Uterus (tissue), 4 donors: Measurements from ENCODE around the gene SERTAD1. TPM values are rescaled to one million over a fixed set of nuclear protein-coding genes. Genes with fewer than 3 reads are reported as not detected.

ENCODE experiments used
- DNase-seq, 2 donors: peaks; one replicate each; pipeline ENCODE4 v3.0.0-alpha.2; 2019 to 2020
- H3K27ac ChIP-seq, 2 donors: fragments of 200-600 bp; sonication (generic); 1 replicate in 1 of 2; 2 replicates in 1 of 2; pipeline ENCODE4 v1.5.1; 2016 to 2018
- H3K27me3 ChIP-seq, 2 donors: fragments of 200-600 bp; sonication (generic); one replicate each; pipeline ENCODE4 v1.5.1; 2018 to 2019; ENCODE audit warnings: control low read depth in 1 of 2
- H3K36me3 ChIP-seq, 2 donors: fragments of 200-600 bp; sonication (generic); one replicate each; pipeline ENCODE4 v1.5.1; 2019; ENCODE audit warnings: control low read depth in 1 of 2
- H3K4me1 ChIP-seq, 2 donors: fragments of 200-600 bp; sonication (generic); one replicate each; pipeline ENCODE4 v1.5.1; 2018 to 2019; ENCODE audit warnings: control low read depth in 1 of 2
- H3K4me3 ChIP-seq, 2 donors: fragments of 200-600 bp; sonication (generic); 1 replicate in 1 of 2; 2 replicates in 1 of 2; pipeline ENCODE4 v1.5.1; 2018 to 2019; ENCODE audit warnings: mild to moderate bottlenecking in 1 of 2
- H3K9me3 ChIP-seq, 2 donors: fragments of 200-600 bp; sonication (generic); one replicate each; pipeline ENCODE4 v1.5.1; 2019; ENCODE audit warnings: control low read depth in 1 of 2
- POLR2A ChIP-seq, 2 donors: fragments of 450-650 bp; IDR thresholded peaks; one replicate each; pipeline ENCODE4 v1.6.1; 2016; ENCODE audit warnings: antibody characterized with exemption in 2 of 2, mild to moderate bottlenecking in 1 of 2, moderate library complexity in 1 of 2
- intact Hi-C: fragments of 100-400 bp; cut with DNase I; formaldehyde crosslinking; loops from one replicate; pipeline ENCODE4 v1.15.1; 2023; ENCODE audit warnings: low total_unique reads
- total RNA-seq, 4 donors: library from RNA; depleted of rRNA in 3 of 4; stranded (reverse); fragments of >200 nt in 3 of 4; gene quantifications; one replicate each; pipeline versions ENCODE4 v1.1.0 to v1.2.4, GENCODE V29; 2014 to 2023
- TF ChIP-seq, protein P1 (sequence below), 4 experiments: fragments of 200-600 bp in 2 of 4; fragments of 450-650 bp in 2 of 4; sonication (generic) in 2 of 4; IDR thresholded peaks; one replicate each; pipeline ENCODE4 v1.5.1; 2016 to 2019; ENCODE audit warnings: antibody characterized with exemption in 4 of 4, mild to moderate bottlenecking in 2 of 4, moderate library complexity in 1 of 4
- donor health status: DM: yes; HTN: yes; CAD: no.

Gene SERTAD1
- total RNA-seq, 4 donors from 2014 or later = 3.1 to 18.4 (median 15.8) TPM

DNA sequence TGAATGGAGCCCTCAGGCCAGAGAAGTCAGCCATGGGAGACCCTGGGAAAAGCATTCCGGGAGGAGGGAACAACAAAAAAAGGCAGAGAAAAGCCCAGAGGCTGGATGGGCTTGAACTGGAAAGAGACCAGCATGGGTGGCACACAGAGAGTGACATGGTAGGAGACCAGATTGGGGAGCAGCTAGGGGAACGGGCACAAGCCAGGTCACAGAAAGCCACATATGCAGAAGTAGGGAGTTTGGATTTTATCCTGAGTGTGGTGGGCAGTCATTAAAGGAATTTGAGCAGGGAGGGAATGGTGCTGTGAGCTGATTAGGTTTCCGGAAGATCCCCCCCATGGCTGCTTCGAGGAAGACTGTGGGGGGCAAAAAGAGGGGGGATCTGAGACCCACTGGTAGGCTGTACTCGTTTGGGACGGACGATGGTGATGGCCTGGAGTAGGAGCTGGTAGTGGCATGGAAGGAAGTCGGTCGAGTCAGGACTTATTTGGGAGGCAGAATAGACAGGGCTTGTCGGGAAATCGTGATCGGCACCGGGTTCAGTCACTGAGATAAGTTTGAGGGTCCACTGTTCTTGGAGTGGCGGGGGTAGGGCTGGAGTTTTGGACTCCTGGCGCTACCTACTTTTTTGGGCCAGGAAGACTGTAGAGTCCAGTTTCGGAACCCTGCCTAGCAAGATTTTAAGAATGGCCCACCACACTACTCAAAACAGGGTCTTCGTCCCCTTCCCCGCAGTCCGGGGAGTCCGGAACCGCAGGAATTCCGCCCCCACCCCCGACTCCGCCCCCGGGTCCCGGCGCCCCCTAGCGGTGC is 949 bp downstream of the SERTAD1 start:
- Histone ChIP-seq H3K9me3 (no peaks in the 10 kb centered on the region), H3K27me3 (no peaks in the 10 kb centered on the region), H3K4me3 (peak overlapping the region; percentile 72 to 93), H3K27ac (peak overlapping the region; percentile 98), H3K36me3 (no peaks in the 10 kb centered on the region), H3K4me1 (peaks cover 0 to 21% of the 10 kb centered on the region in 2 donors)
- no peak for DNase-seq
- TF ChIP-seq, protein P1, sequence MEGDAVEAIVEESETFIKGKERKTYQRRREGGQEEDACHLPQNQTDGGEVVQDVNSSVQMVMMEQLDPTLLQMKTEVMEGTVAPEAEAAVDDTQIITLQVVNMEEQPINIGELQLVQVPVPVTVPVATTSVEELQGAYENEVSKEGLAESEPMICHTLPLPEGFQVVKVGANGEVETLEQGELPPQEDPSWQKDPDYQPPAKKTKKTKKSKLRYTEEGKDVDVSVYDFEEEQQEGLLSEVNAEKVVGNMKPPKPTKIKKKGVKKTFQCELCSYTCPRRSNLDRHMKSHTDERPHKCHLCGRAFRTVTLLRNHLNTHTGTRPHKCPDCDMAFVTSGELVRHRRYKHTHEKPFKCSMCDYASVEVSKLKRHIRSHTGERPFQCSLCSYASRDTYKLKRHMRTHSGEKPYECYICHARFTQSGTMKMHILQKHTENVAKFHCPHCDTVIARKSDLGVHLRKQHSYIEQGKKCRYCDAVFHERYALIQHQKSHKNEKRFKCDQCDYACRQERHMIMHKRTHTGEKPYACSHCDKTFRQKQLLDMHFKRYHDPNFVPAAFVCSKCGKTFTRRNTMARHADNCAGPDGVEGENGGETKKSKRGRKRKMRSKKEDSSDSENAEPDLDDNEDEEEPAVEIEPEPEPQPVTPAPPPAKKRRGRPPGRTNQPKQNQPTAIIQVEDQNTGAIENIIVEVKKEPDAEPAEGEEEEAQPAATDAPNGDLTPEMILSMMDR (IDR thresholded peaks at IDR 0.05) = no peak
- no peak for TF ChIP-seq POLR2A (IDR thresholded peaks at IDR 0.05)
- intact Hi-C loops = no loop called here

DNA sequence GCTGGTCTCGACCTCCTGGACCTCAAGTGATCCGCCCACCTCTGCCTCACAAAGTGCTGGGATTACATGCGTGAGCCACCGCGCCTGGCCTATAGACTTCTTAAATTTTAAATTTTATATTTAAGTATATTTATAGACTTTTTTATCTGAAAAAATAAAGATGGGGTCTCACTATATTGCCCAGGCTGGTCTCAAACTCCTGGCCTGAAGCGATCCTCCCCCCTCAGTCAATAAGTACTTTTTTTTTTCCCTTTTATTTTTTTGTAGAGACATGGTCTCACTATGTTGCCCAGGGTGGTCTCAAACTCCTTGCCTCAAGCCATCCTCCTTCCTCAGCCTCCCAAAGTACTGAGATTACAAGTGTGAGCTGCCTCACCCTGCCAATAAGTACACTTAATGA is 1.9 kb downstream of the SERTAD1 start:
- TF ChIP-seq, protein P1 (IDR thresholded peaks at IDR 0.05) = no peak
- no peak for TF ChIP-seq POLR2A (IDR thresholded peaks at IDR 0.05)
- H3K27ac ChIP-seq = peak overlapping the region; percentile 98
- H3K36me3 ChIP-seq = no peaks in the 10 kb centered on the region
- H3K9me3 ChIP-seq = no peaks in the 10 kb centered on the region
- peaks cover 0 to 21% of the 10 kb centered on the region in 2 donors for H3K4me1 ChIP-seq
- peak overlapping the region; percentile 72 to 93 for H3K4me3 ChIP-seq
- DNase-seq = no peak
- H3K27me3 ChIP-seq = no peaks in the 10 kb centered on the region
- intact Hi-C loops = no loop called here

DNA sequence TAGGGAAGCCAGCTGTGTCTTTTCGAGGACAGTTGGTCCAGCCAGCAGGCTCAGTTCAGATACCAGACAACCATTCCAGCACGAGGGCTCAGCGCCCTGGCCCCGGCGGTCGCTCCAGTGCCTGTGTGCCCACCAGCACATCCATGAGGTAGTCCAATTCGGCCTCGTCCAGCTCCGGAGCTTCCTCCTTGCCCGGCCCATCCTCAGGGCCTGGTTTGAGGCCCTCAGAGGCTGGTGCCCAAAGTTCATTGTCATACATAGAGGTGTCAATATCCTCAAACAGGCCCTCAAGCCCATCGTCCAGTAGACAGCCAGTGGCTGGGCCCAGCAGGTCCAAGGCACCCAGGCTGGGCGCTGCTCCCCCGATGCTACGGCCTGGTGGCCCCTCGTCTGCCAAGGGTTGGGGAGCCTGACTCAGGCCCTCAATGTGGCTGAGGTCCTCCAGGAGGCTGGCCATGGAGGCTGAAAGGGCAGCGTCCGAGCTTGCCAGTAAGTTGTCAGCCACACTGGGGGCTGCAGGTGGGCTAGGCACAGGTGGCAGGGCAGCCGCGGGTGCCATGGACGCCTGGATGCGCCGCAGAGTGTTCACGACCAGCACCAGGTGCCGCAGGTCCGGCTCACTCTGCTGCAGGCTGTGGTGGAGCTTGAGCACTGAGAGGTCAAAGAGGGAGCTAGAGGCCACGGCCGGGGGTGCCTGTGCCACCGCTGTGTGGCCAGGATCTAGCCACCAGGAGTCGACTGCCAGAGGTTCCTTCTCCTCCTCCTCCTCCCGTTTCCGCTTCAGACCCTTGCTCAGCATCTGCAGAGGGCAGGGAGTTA is 2.8 kb downstream of the SERTAD1 start:
- TF ChIP-seq POLR2A (IDR thresholded peaks at IDR 0.05) = no peak
- TF ChIP-seq, protein P1 (IDR thresholded peaks at IDR 0.05) = no peak
- H3K36me3 ChIP-seq = no peaks in the 10 kb centered on the region
- H3K4me1 ChIP-seq = peaks cover 0 to 21% of the 10 kb centered on the region in 2 donors
- no peaks in the 10 kb centered on the region for H3K27me3 ChIP-seq
- H3K27ac ChIP-seq = peak overlapping the region; percentile 98
- no peaks in the 10 kb centered on the region for H3K9me3 ChIP-seq
- DNase-seq = no peak
- intact Hi-C loops = no loop called here
- no peak overlapping the region for H3K4me3 ChIP-seq

DNA sequence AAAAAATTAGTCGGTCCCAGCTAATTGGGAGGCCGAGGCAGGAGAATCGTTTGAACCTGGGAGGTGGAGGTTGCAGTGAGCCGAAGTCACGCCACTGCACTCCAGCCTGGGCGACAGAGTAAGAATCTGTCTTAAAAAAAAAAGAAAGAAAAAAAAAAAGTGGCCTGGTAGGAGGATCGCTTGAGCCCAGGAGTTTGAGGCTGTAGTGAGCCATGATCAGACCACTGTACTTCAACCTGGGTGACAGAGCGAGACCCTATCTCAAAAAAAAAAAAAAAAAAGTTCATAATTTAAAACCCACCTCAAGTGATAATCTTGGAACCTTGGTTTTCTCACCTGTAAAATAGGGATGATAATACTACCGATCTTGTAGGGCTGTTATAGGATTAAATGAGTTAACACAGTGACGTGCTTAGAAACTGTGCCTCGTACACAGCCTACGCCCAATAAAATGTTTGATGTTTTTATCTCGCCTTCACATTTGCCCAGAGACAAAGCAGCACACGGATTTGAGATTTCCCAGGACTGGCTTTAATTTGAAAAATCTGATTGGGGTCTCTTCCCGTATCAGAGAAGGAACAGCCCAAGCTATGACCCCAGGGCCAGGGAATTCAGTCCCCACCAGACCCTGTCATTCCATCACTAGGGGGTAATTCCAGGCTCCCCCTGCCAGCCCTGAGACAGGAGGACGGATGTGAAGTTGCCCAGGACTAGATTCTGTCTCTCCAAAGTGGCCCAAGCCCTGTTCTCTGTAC is 3.6 kb downstream of the SERTAD1 start:
- intact Hi-C loops = no loop called here
- H3K4me3 ChIP-seq = peak overlapping the region in 1 of 2 donors; percentile 69
- H3K27ac ChIP-seq = peak overlapping the region; percentile 98

More for the DNA sequence above, 3.6 kb downstream of the SERTAD1 start:
- no peak for TF ChIP-seq POLR2A (IDR thresholded peaks at IDR 0.05)
- TF ChIP-seq, protein P1 (IDR thresholded peaks at IDR 0.05) = no peak
- H3K9me3 ChIP-seq = no peaks in the 10 kb centered on the region
- peaks cover 0 to 21% of the 10 kb centered on the region in 2 donors for H3K4me1 ChIP-seq
- H3K27me3 ChIP-seq = no peaks in the 10 kb centered on the region
- no peaks in the 10 kb centered on the region for H3K36me3 ChIP-seq
- DNase-seq = no peak
